Esophagus muscularis mucosa (tissue), 4 donors: ENCODE measurements around the gene UGT1A7. TPM values are rescaled to one million over a fixed set of nuclear protein-coding genes. Genes with fewer than 3 reads are reported as not detected.
A peak's percentile ranks its signal among the peaks of the same experiment; 100 is the strongest.

Experiments
- DNase-seq: peaks from one replicate; pipeline ENCODE4 v3.0.0-alpha.2; 2017; ENCODE audit errors: extremely low spot score
- H3K27ac ChIP-seq, 4 donors: fragments of 200-600 bp; sonication (generic); replicated peaks in 1 of 4; 1 replicate in 3 of 4; 2 replicates in 1 of 4; pipeline ENCODE4 v1.5.1; 2016 to 2019; ENCODE audit warnings: mild to moderate bottlenecking in 1 of 4
- H3K27me3 ChIP-seq, 4 donors: fragments of 200-600 bp; sonication (generic); one replicate each; pipeline versions ENCODE4 v1.5.1 to v1.6.0; 2016 to 2019
- H3K36me3 ChIP-seq, 4 donors: fragments of 200-600 bp; sonication (generic); one replicate each; pipeline ENCODE4 v1.5.1; 2016 to 2019
- H3K4me1 ChIP-seq, 4 donors: fragments of 200-600 bp; sonication (generic); one replicate each; pipeline ENCODE4 v1.5.1; 2016 to 2019
- H3K4me3 ChIP-seq, 4 donors: fragments of 200-600 bp; sonication (generic); 1 replicate in 2 of 4; 2 replicates in 2 of 4; pipeline ENCODE4 v1.5.1; 2016 to 2019; ENCODE audit warnings: mild to moderate bottlenecking in 4 of 4, moderate library complexity in 1 of 4
- H3K9me3 ChIP-seq, 4 donors: fragments of 200-600 bp; sonication (generic); 1 replicate in 3 of 4; 2 replicates in 1 of 4; pipeline ENCODE4 v1.5.1; 2016 to 2019
- EP300 ChIP-seq: sonication (generic); formaldehyde crosslinking; IDR thresholded peaks from one replicate; pipeline ENCODE4 v1.6.1; 2017; ENCODE audit warnings: antibody characterized with exemption
- POLR2A ChIP-seq: fragments of 450-650 bp; IDR thresholded peaks from one replicate; pipeline ENCODE4 v1.6.1; 2017; ENCODE audit warnings: antibody characterized with exemption, moderate library complexity, mild to moderate bottlenecking, low read depth
- POLR2AphosphoS5 ChIP-seq, 2 donors: sonication (generic); formaldehyde crosslinking; IDR thresholded peaks; one replicate each; pipeline ENCODE4 v1.6.1; 2017; ENCODE audit warnings: antibody characterized with exemption in 2 of 2
- WGBS: methylation state at CpG from one replicate; pipeline ENCODE4 v1.1.5; 2018; 5-methylcytosine and 5-hydroxymethylcytosine counted together
- intact Hi-C: fragments of 100-400 bp; cut with DNase I; formaldehyde crosslinking; loops from one replicate; pipeline ENCODE4 v1.15.1; 2023
- total RNA-seq, 4 donors: library from RNA; depleted of rRNA; stranded (reverse); fragments of >200 nt; gene quantifications; one replicate each; pipeline versions ENCODE4 v1.1.0 to v1.2.1, GENCODE V29; 2016
- TF ChIP-seq, protein P1 (sequence below), 3 experiments: fragments of 200-600 bp in 2 of 3; fragments of 450-650 bp in 1 of 3; sonication (generic) in 2 of 3; IDR thresholded peaks; one replicate each; pipeline ENCODE4 v1.5.1; 2017 to 2019; ENCODE audit warnings: antibody characterized with exemption in 3 of 3, mild to moderate bottlenecking in 2 of 3, moderate library complexity in 1 of 3

The UGT1A7 gene
- total RNA-seq, 4 donors from 2014 or later: 0.42 TPM; not detected in 3

DNA sequence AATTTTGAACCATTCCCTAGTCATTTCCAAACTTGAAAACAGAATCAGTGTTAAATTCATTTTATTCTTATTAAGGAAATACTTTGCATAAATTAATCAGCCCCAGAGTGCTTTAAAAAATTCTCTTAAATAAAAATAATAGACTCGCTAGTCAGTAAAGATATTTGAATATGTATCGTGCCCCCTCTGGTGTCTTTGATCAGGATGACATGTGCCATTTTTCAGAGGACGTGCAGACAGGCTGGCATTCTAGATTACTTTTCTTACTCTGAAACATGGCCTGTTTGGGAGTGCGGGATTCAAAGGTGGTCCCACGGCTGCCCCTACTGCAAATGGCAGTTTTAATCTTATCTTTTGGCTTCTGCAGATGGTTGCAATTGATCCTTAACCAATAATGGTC, 90.9 kb downstream of the UGT1A7 start:
- H3K27me3 ChIP-seq: peaks cover 0 to 6% (median 0%) of the 10 kb centered on the region in 4 donors
- WGBS: 89% methylated on average over 4 of the region's 5 CpGs
- H3K9me3 ChIP-seq: peaks cover 0 to 6% (median 3%) of the 10 kb centered on the region in 4 donors
- no peak overlapping the region for H3K4me3 ChIP-seq
- no peaks in the 10 kb centered on the region for H3K4me1 ChIP-seq
- peak; percentile 60 for DNase-seq
- intact Hi-C loops: no loop called here
- no peak overlapping the region for H3K27ac ChIP-seq
- no peaks in the 10 kb centered on the region for H3K36me3 ChIP-seq
- TF ChIP-seq POLR2AphosphoS5 (IDR thresholded peaks at IDR 0.05) (no peak), EP300 (no peak), POLR2A (no peak)
- TF ChIP-seq, protein P1, sequence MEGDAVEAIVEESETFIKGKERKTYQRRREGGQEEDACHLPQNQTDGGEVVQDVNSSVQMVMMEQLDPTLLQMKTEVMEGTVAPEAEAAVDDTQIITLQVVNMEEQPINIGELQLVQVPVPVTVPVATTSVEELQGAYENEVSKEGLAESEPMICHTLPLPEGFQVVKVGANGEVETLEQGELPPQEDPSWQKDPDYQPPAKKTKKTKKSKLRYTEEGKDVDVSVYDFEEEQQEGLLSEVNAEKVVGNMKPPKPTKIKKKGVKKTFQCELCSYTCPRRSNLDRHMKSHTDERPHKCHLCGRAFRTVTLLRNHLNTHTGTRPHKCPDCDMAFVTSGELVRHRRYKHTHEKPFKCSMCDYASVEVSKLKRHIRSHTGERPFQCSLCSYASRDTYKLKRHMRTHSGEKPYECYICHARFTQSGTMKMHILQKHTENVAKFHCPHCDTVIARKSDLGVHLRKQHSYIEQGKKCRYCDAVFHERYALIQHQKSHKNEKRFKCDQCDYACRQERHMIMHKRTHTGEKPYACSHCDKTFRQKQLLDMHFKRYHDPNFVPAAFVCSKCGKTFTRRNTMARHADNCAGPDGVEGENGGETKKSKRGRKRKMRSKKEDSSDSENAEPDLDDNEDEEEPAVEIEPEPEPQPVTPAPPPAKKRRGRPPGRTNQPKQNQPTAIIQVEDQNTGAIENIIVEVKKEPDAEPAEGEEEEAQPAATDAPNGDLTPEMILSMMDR (IDR thresholded peaks at IDR 0.05): no peak

DNA sequence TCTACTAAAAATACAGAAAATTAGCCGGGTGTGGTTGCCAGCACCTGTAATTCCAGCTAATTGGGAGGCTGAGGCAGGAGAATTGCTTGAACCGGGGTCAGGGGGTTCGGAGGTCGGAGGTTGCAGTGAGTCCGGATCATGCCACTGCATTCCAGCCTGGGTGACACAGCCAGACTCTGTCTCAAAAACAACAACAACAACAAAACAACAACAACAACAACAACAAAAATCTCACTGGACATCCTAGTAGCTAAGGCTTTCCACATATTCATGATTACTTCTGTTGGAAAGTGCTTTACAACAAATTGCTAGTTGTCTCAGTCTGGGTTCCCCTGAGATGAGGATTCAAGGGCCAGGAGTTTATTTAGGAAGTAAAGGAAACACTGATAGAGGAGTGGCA, 92.2 kb downstream of the UGT1A7 start:
- Histone ChIP-seq H3K36me3 (no peaks in the 10 kb centered on the region), H3K4me1 (no peaks in the 10 kb centered on the region), H3K27me3 (peaks cover 0 to 6% (median 0%) of the 10 kb centered on the region in 4 donors), H3K4me3 (no peak overlapping the region), H3K27ac (no peak overlapping the region), H3K9me3 (peaks cover 0 to 6% (median 3%) of the 10 kb centered on the region in 4 donors)
- TF ChIP-seq EP300 (no peak), POLR2A (no peak), POLR2AphosphoS5 (IDR thresholded peaks at IDR 0.05) (no peak)
- TF ChIP-seq, protein P1 (IDR thresholded peaks at IDR 0.05): no peak
- DNase-seq: peak; percentile 53
- intact Hi-C loops: no loop called here
- 90% methylated on average over 5 of the region's 5 CpGs for WGBS

DNA sequence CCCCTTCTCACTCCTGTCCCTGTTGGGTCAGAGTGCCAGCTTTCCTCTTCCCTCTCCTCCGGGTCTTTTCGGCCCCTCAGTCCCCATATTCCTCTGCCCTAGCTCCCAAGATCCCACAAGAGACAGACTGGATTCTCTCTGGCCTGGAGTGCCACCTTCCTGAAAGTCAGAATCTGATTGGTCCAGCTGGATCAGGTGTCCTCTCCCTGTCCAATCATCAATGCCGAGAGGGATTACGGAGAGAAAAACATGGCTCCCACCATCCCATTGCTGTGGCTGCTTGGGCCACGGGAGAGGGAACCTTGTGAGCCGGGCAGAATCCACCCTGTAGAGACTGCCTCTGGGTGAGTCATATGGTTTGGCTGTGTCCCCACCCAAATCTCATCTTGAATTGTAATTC, 93.7 kb downstream of the UGT1A7 start:
- Histone ChIP-seq H3K4me1 (no peaks in the 10 kb centered on the region), H3K36me3 (no peaks in the 10 kb centered on the region), H3K9me3 (peaks cover 0 to 10% (median 3%) of the 10 kb centered on the region in 4 donors), H3K27ac (no peak overlapping the region), H3K27me3 (no peaks in the 10 kb centered on the region), H3K4me3 (no peak overlapping the region)
- no peak for TF ChIP-seq POLR2AphosphoS5 (IDR thresholded peaks at IDR 0.05)
- no peak for TF ChIP-seq EP300
- TF ChIP-seq, protein P1 (IDR thresholded peaks at IDR 0.05): no peak
- no peak for TF ChIP-seq POLR2A
- DNase-seq: no peak
- 89% methylated on average over 6 of the region's 6 CpGs for WGBS
- intact Hi-C loops: no loop called here

DNA sequence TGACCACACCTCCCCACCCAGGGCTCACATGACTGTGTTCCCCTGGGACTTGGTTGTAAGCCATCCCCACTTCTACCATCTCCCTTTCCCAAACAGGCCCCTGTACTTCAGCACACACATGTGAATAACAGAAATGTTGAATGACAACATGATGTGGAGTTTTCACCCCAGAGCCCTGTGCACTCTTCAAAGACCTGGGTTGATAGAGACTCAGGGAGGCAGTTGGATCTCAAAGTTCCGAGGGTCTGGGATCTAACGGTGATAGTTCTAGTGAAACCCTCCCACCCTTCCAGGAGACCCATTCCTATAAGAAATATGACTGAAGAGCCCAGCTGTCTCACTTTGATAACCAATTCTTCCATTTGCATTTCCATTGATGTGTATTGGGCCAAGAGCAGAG, 96.3 kb downstream of the UGT1A7 start, which contains the start of gene MROH2A:
Gene MROH2A (plus strand): TSS at position 301 of the 400 bp plus-strand sequence. CDS start 1,029 bp downstream, outside the sequence.
- 88% methylated on average over 2 of the region's 2 CpGs for WGBS
- TF ChIP-seq POLR2AphosphoS5 (IDR thresholded peaks at IDR 0.05) (no peak), POLR2A (no peak), EP300 (no peak)
- TF ChIP-seq, protein P1 (IDR thresholded peaks at IDR 0.05): no peak

DNA sequence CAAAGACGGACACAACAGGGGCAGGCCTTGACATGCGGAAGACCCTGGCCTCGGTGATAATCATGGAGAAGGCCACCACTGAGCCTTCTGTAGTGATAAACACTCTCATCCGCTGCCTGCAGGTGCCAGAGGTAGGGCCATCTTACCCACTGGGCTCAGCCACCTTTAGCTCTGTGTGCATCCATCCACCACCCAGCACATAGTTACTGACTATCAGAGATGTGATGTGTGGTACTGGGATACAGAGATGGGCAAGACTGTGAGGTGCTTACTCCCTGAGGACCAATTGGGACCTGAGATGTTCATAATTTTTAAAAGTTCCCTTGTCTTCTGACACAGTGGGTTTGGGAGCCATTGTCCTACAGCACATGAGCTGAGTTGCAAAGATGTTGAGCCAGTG, 98.0 kb downstream of the UGT1A7 start:
- no peak overlapping the region for H3K4me3 ChIP-seq
- 100% methylated on average over 1 of the region's 4 CpGs for WGBS
- intact Hi-C loops: no loop called here
- H3K36me3 ChIP-seq: no peaks in the 10 kb centered on the region
- H3K27me3 ChIP-seq: peaks cover 0 to 4% (median 0%) of the 10 kb centered on the region in 4 donors
- H3K9me3 ChIP-seq: peaks cover 0 to 10% (median 3%) of the 10 kb centered on the region in 4 donors
- TF ChIP-seq, protein P1 (IDR thresholded peaks at IDR 0.05): no peak
- TF ChIP-seq EP300: no peak
- no peak overlapping the region for H3K27ac ChIP-seq
- peak; percentile 81 for DNase-seq
- H3K4me1 ChIP-seq: no peaks in the 10 kb centered on the region

More for the DNA sequence above, 96.3 kb downstream of the UGT1A7 start, which contains the start of gene MROH2A:
- Histone ChIP-seq H3K4me1 (no peaks in the 10 kb centered on the region), H3K27me3 (no peaks in the 10 kb centered on the region), H3K36me3 (no peaks in the 10 kb centered on the region), H3K9me3 (peaks cover 0 to 10% (median 3%) of the 10 kb centered on the region in 4 donors), H3K27ac (no peak within 1 kb of the TSS), H3K4me3 (no peak within 1 kb of the TSS)
- DNase-seq: peak; percentile 53
- intact Hi-C loops: no loop called here
